ENCODE results near the gene CITED2. TPM values are rescaled to one million over a fixed set of nuclear protein-coding genes. Genes with fewer than 3 reads are reported as not detected.

The CITED2 gene
- total RNA-seq, 1 donor from 2014 or later, result 133 TPM

Other genes with a start within 250 kb of the CITED2 start
- 54.2 TPM for gene HECA, start 239.6 kb downstream of the CITED2 start, total RNA-seq
- 125 TPM for gene TXLNB, start 82.7 kb downstream of the CITED2 start, total RNA-seq